IMR-90 (cell line): ENCODE measurements around the gene ANKMY1. TPM values are rescaled to one million over a fixed set of nuclear protein-coding genes. Genes with fewer than 3 reads are reported as not detected.

Experiments
- ATAC-seq: fragments of 200-7000 bp; cut with Tn5 transposase; 2 replicates; pipeline ENCODE4 v1.9.1; 2020; ENCODE audit warnings: low read depth, mild to moderate bottlenecking, moderate library complexity
- BruUV-seq: library from RNA; stranded (reverse); fragments of 400-500 nt; replicated peaks from 2 replicates; lab custom pipeline; 2021; lab: Mats Ljungman, UMichigan
- CTCF ChIA-PET: fragments of 300-600 bp; formaldehyde crosslinking; extraction: SDS; loops from one replicate; lab custom pipeline; 2021; ENCODE audit warnings: antibody characterized with exemption; lab: Yijun Ruan, JAX
- POLR2A ChIA-PET: fragments of 300-600 bp; sonication (Branson Sonifier 250); formaldehyde crosslinking; loops from one replicate; lab custom pipeline; 2022; ENCODE audit warnings: antibody characterized with exemption; ENCODE audit not compliant: unreplicated experiment; lab: Charles Lee
- DNase-seq: peaks from one replicate; pipeline ENCODE4 v3.0.0; 2013
- H2AFZ ChIP-seq: replicated peaks from 2 replicates; pipeline ENCODE3; 2013; ENCODE audit warnings: low read length, mild to moderate bottlenecking; ENCODE audit not compliant: poor library complexity
- H2AK5ac ChIP-seq: 2 replicates; pipeline ENCODE4 v1.6.1; 2013; ENCODE audit warnings: low read depth, low read length, inconsistent platforms
- H2AK9ac ChIP-seq: replicated peaks from 2 replicates; pipeline ENCODE3; 2013; ENCODE audit warnings: mild to moderate bottlenecking, low read depth, low read length, moderate library complexity; ENCODE audit not compliant: poor library complexity
- H2BK120ac ChIP-seq: 2 replicates; pipeline ENCODE4 v1.6.1; 2013; ENCODE audit warnings: low read depth, low read length, inconsistent platforms
- H2BK15ac ChIP-seq: 3 replicates; pipeline ENCODE4 v1.6.1; 2013; ENCODE audit warnings: low read depth, low read length, inconsistent platforms
- H2BK20ac ChIP-seq: 2 replicates; pipeline ENCODE4 v1.6.1; 2013; ENCODE audit warnings: low read depth, mild to moderate bottlenecking, inconsistent platforms, low read length, moderate library complexity
- H2BK5ac ChIP-seq: 2 replicates; pipeline ENCODE4 v1.6.1; 2013; ENCODE audit warnings: mild to moderate bottlenecking, low read depth, low read length, inconsistent platforms; ENCODE audit not compliant: poor library complexity, severe bottlenecking
- H3K14ac ChIP-seq: replicated peaks from 2 replicates; pipeline ENCODE4 v1.6.1; 2013; ENCODE audit warnings: low read depth, low read length, inconsistent platforms
- H3K18ac ChIP-seq: 2 replicates; pipeline ENCODE4 v1.6.1; 2013; ENCODE audit warnings: low read depth, low read length, control low read depth
- H3K23ac ChIP-seq: 2 replicates; pipeline ENCODE4 v1.6.1; 2013; ENCODE audit warnings: low read depth, low read length, inconsistent platforms
- H3K27ac ChIP-seq: 2 replicates; pipeline ENCODE4 v1.5.1; 2013; ENCODE audit warnings: mild to moderate bottlenecking, control low read depth, low read length; ENCODE audit not compliant: insufficient read depth
- H3K27me3 ChIP-seq: 2 replicates; pipeline ENCODE4 v1.6.1; 2013; ENCODE audit warnings: low read length; ENCODE audit not compliant: control insufficient read depth, insufficient read depth
- H3K36me3 ChIP-seq: 2 replicates; pipeline ENCODE4 v1.6.1; 2013; ENCODE audit warnings: low read length, mixed read lengths; ENCODE audit not compliant: control insufficient read depth, insufficient read depth
- H3K4ac ChIP-seq: 2 replicates; pipeline ENCODE4 v1.6.1; 2013; ENCODE audit warnings: low read depth, low read length, inconsistent platforms
- H3K4me1 ChIP-seq: 2 replicates; pipeline ENCODE4 v1.6.1; 2013; ENCODE audit warnings: low read length, mixed read lengths; ENCODE audit not compliant: control insufficient read depth, insufficient read depth
- H3K4me2 ChIP-seq: 2 replicates; pipeline ENCODE4 v1.6.1; 2013; ENCODE audit warnings: low read depth, mild to moderate bottlenecking, control low read depth, low read length, moderate library complexity
- H3K4me3 ChIP-seq: 2 replicates; pipeline ENCODE4 v1.5.1; 2013; ENCODE audit warnings: low read depth, mild to moderate bottlenecking, control low read depth, low read length, moderate library complexity; ENCODE audit not compliant: insufficient read depth
- H3K56ac ChIP-seq: 2 replicates; pipeline ENCODE4 v1.6.1; 2013; ENCODE audit warnings: low read length, inconsistent platforms; ENCODE audit not compliant: insufficient read depth; ENCODE audit errors: extremely low read depth
- H3K79me1 ChIP-seq, 2 experiments: 2 replicates each; pipeline ENCODE4 v1.6.1; 2013; ENCODE audit warnings: low read length in 2 of 2, inconsistent platforms in 1 of 2, low read depth in 1 of 2
- H3K9ac ChIP-seq: 2 replicates; pipeline ENCODE4 v1.6.1; 2013; ENCODE audit warnings: low read depth, low read length, control low read depth
- H3K9me1 ChIP-seq: 2 replicates; pipeline ENCODE4 v1.6.1; 2013; ENCODE audit warnings: low read length, inconsistent platforms; ENCODE audit not compliant: insufficient read depth
- H3K9me3 ChIP-seq: 2 replicates; pipeline ENCODE4 v1.6.1; 2013; ENCODE audit warnings: low read length; ENCODE audit not compliant: control insufficient read depth, insufficient read depth
- H4K20me1 ChIP-seq: 2 replicates; pipeline ENCODE4 v1.6.1; 2013; ENCODE audit warnings: low read length, inconsistent platforms; ENCODE audit not compliant: insufficient read depth
- H4K5ac ChIP-seq: 2 replicates; pipeline ENCODE4 v1.6.1; 2013; ENCODE audit warnings: mild to moderate bottlenecking, low read depth, low read length, control low read depth
- H4K8ac ChIP-seq, 2 experiments: 2 replicates each; pipeline ENCODE4 v1.6.1; 2013; ENCODE audit warnings: low read depth in 2 of 2, low read length in 2 of 2, control low read depth in 1 of 2, inconsistent platforms in 1 of 2
- H4K91ac ChIP-seq: 2 replicates; pipeline ENCODE4 v1.6.1; 2013; ENCODE audit warnings: low read depth, low read length, inconsistent platforms; ENCODE audit not compliant: insufficient read depth
- BHLHE40 ChIP-seq: fragments of 150-350 bp; IDR thresholded peaks from 2 replicates; pipeline ENCODE4 v1.6.1; 2016; ENCODE audit warnings: mild to moderate bottlenecking, low read depth, low read length
- CEBPB ChIP-seq: IDR thresholded peaks from 2 replicates; pipeline ENCODE4 v1.6.1; 2012; ENCODE audit warnings: low read depth, low read length, improper control_type of control experiment
- FOS ChIP-seq: fragments of 150-350 bp; IDR thresholded peaks from 2 replicates; pipeline ENCODE4 v1.6.1; 2016; ENCODE audit warnings: low read depth, low read length
- MAZ ChIP-seq: IDR thresholded peaks from 2 replicates; pipeline ENCODE4 v1.6.1; 2012; ENCODE audit warnings: low read depth, mild to moderate bottlenecking, low read length, improper control_type of control experiment, moderate library complexity, borderline replicate concordance
- MXI1 ChIP-seq: IDR thresholded peaks from 2 replicates; pipeline ENCODE4 v1.6.1; 2012; ENCODE audit warnings: low read depth, mild to moderate bottlenecking, low read length, moderate library complexity, borderline replicate concordance
- NFE2L2 ChIP-seq: fragments of 150-350 bp; IDR thresholded peaks from 2 replicates; pipeline ENCODE4 v1.6.1; 2016; ENCODE audit warnings: low read depth, mild to moderate bottlenecking, low read length
- POLR2A ChIP-seq: IDR thresholded peaks from 2 replicates; pipeline ENCODE4 v1.6.1; 2012; ENCODE audit warnings: mild to moderate bottlenecking, low read depth, low read length
- RCOR1 ChIP-seq: IDR thresholded peaks from 2 replicates; pipeline ENCODE4 v1.6.1; 2012; ENCODE audit warnings: mild to moderate bottlenecking, low read length, improper control_type of control experiment; ENCODE audit not compliant: insufficient replicate concordance
- SMC3 ChIP-seq: fragments of 150-350 bp; IDR thresholded peaks from 2 replicates; pipeline ENCODE4 v1.6.1; 2016; ENCODE audit warnings: low read depth, mild to moderate bottlenecking, antibody characterized with exemption, low read length, moderate library complexity
- WGBS, 2 experiments: methylation state at CpG; one replicate each; pipeline versions ENCODE4 v1.1.5 to v1.1.7; 2013; ENCODE audit warnings: missing lambda C conversion rate in 2 of 2; ENCODE audit not compliant: insufficient read length in 1 of 2; ENCODE audit errors: extremely low coverage in 2 of 2; 5-methylcytosine and 5-hydroxymethylcytosine counted together
- dilution Hi-C: fragments of 300-500 bp; cut with HindIII; formaldehyde crosslinking; loops from one replicate; pipeline ENCODE4 v1.14.3; 2018; ENCODE audit warnings: low sequenced_read_pairs; ENCODE audit not compliant: unreplicated experiment
- in situ Hi-C: fragments of 300-500 bp; cut with MboI; formaldehyde crosslinking; loops from 3 replicates; pipeline ENCODE4 v1.14.3; 2019; ENCODE audit warnings: low sequenced_read_pairs, inconsistent platforms, mixed read lengths
- intact Hi-C: fragments of 100-400 bp; cut with micrococcal nuclease; formaldehyde crosslinking; loops from 2 replicates; pipeline ENCODE4 v1.10.0; 2022
- polyA plus RNA-seq, 3 experiments: library from polyadenylated mRNA; depleted of rRNA; stranded (reverse); fragments of >200 nt; gene quantifications; 2 replicates each; pipeline ENCODE4 v1.2.3, GENCODE V29; 2012; ENCODE audit warnings: low replicate concordance in 1 of 3
- total RNA-seq: library from RNA; depleted of rRNA; stranded (reverse); fragments of >200 nt; gene quantifications from 2 replicates; pipeline ENCODE4 v1.2.3, GENCODE V29; 2012
- TF ChIP-seq, protein P1 (sequence below): fragments of 150-350 bp; IDR thresholded peaks from 2 replicates; pipeline ENCODE4 v1.6.1; 2017; ENCODE audit warnings: mild to moderate bottlenecking, antibody characterized with exemption, low read length, low read depth

The ANKMY1 gene
- total and polyA plus RNA-seq, 2 of the 4 experiments (the other 2 are of a cell fraction), result 2.9 to 5.5 TPM

DNA sequence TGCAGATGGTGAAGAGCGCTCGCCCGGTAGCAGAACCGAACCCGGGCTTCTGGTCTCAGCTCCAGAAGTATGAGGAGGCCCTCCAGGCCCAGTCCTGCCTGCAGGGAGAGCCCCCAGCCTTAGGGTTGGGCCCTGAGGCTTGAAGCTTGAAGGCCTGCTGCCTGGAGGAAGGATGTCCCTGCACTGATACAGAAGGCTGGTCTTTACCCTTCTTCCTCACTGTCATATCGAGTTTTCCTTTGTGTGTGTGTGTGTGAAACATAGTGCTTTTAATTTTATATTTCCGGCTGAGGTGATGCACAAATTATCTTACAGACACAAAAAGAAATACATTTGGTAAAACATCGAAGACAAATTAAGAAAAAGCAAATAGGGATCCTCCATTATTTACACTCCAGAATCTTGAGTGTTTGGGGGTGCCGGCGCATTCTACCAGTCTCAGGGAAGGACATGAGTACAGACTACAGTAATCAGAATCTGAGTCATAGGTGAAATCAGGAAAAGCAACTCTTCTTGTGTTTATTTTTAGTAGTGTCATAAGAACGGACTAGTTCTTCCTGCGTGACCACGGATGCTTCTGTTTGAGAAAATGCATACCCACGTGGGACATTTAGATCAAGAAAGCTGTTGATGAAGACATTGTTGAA lies 3.7 kb upstream of the ANKMY1 start:
- H3K27me3 ChIP-seq, result no peaks in the 10 kb centered on the region
- peak overlapping the region; percentile 69 for H4K91ac ChIP-seq
- TF ChIP-seq RCOR1 (no peak), POLR2A (0 out of 2 replicates have a peak, but pooled peaks have one; percentile 64), NFE2L2 (no peak), MXI1 (peak; percentile 63; the same call in 1 of the 2 replicates), SMC3 (no peak), FOS (peak; percentile 60), CEBPB (no peak), BHLHE40 (no peak), MAZ (no peak)
- TF ChIP-seq, protein P1, sequence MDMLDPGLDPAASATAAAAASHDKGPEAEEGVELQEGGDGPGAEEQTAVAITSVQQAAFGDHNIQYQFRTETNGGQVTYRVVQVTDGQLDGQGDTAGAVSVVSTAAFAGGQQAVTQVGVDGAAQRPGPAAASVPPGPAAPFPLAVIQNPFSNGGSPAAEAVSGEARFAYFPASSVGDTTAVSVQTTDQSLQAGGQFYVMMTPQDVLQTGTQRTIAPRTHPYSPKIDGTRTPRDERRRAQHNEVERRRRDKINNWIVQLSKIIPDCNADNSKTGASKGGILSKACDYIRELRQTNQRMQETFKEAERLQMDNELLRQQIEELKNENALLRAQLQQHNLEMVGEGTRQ, result peak; percentile 77
- H2BK120ac ChIP-seq, result peak overlapping the region; percentile 82
- no peak overlapping the region for H2BK20ac ChIP-seq
- peaks cover 27 to 62% of the 10 kb centered on the region in 2 experiments for H3K79me1 ChIP-seq
- peak overlapping the region; percentile 84 for H3K27ac ChIP-seq
- 0% methylated on average over 5 of the region's 14 CpGs; no CpG with 5 or more reads in 1 of the 2 experiments for WGBS, 2 experiments
- TSS peak; percentile 87 for BruUV-seq
- H3K4me1 ChIP-seq, result peaks cover 22% of the 10 kb centered on the region
- in situ Hi-C loops (no loop called here), dilution Hi-C loops (no loop called here), intact Hi-C loops (loop anchor here (10.0 kb wide), 1 partner anchor 433 kb away; the partner anchor contains the start of gene SNED1)
- peak overlapping the region; percentile 87 for H3K56ac ChIP-seq
- peak overlapping the region; percentile 96 for H3K4ac ChIP-seq
- ChIA-PET POLR2A (no interaction called here), CTCF (interaction anchor here (0.7 kb wide), 1 partner anchor 901 kb away, joined by 3 read pairs; no protein-coding TSS in a partner anchor)
- H3K23ac ChIP-seq, result peak overlapping the region; percentile 93
- H2BK15ac ChIP-seq, result peak overlapping the region; percentile 49; the same call in 1 of the 3 replicates
- H3K4me3 ChIP-seq, result peak overlapping the region; percentile 58
- peak overlapping the region; percentile 90 for H2AFZ ChIP-seq
- no peak; the same call in 1 of the 2 replicates for ATAC-seq
- peak overlapping the region; percentile 79 for H2AK5ac ChIP-seq
- H4K5ac ChIP-seq, result peak overlapping the region; percentile 73
- H3K9ac ChIP-seq, result peak overlapping the region; percentile 72
- peak; percentile 91 for DNase-seq
- H3K14ac ChIP-seq, result peak overlapping the region; percentile 96
- H3K18ac ChIP-seq, result peak overlapping the region; percentile 87
- peaks cover 20% of the 10 kb centered on the region for H4K20me1 ChIP-seq
- H2AK9ac ChIP-seq, result peak overlapping the region; percentile 98
- peak overlapping the region; percentile 93 for H3K4me2 ChIP-seq
- peaks cover 30% of the 10 kb centered on the region for H3K9me1 ChIP-seq
- peak overlapping the region; percentile 96 for H2BK5ac ChIP-seq
- H3K36me3 ChIP-seq, result peaks cover 1% of the 10 kb centered on the region; the same call in 1 of the 2 replicates
- H3K9me3 ChIP-seq, result no peaks in the 10 kb centered on the region
- peak overlapping the region; percentile 52 to 83 for H4K8ac ChIP-seq
